OCI-M2 (cell line): ENCODE results near the gene IMPA2.
"Not testable (repeated sequence)": the region's sequence is repeated elsewhere in the genome, so short reads cannot be mapped to it uniquely, and the experiment has no call there.

Source experiments
- DNase-seq: peaks from one replicate; lab custom pipeline; 2025; ENCODE audit not compliant: unreplicated experiment; lab: John Stamatoyannopoulos, UW

The IMPA2 gene

DNA sequence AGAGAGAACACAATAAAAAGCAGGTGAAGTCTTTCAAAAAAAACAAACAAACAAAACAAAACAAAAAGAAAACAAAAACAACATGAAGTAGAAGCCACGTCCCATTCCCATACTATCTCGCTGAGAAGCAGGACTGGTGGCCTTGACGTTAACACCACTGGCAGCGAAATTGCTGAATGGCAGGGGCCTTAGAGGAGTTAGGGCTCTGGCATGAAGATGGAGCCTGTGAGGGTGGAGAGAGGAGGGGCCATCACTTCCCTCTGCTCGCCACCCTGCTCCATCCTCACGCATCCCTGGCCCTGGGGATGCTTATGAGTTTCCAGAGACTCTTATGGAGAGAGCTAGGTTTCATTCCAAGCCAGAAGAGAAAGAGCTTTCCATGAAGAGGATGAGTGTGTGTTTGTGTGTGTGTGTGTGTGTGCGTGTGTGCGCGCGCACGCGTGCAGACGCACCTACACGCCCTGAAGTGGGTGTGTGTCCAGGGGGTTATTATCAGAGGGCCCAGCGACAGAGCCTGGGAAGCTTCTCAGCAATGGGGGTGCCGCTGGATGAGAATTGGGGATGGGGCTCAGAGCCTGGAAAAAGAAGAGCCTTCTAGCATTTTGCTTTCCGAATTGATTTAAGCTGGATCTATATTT is 20.4 kb upstream of the IMPA2 start:
- DNase-seq: no peak

DNA sequence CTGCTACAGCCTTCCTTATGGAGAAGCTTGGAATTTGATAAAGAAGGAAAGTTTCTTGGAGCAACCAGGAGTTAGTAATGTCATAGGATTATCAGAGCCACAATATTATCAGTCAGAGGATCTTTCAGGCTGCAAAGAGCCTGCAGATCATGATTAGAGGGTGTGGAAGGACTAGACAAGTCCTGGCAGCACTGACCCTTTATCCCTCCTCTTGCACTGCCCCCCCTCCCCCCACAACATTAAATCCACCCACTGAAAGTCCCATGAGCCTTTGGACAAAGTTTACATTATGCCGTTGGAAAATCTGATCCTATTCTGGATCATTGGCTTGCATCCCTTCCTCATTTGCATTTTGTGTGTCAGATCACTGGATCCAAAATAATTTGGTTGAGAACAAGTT is 18.7 kb upstream of the IMPA2 start:
- no peak for DNase-seq

GRCh38 chr18:11963991-11964484 is 17.3 kb upstream of the IMPA2 start:
- DNase-seq: no peak

DNA sequence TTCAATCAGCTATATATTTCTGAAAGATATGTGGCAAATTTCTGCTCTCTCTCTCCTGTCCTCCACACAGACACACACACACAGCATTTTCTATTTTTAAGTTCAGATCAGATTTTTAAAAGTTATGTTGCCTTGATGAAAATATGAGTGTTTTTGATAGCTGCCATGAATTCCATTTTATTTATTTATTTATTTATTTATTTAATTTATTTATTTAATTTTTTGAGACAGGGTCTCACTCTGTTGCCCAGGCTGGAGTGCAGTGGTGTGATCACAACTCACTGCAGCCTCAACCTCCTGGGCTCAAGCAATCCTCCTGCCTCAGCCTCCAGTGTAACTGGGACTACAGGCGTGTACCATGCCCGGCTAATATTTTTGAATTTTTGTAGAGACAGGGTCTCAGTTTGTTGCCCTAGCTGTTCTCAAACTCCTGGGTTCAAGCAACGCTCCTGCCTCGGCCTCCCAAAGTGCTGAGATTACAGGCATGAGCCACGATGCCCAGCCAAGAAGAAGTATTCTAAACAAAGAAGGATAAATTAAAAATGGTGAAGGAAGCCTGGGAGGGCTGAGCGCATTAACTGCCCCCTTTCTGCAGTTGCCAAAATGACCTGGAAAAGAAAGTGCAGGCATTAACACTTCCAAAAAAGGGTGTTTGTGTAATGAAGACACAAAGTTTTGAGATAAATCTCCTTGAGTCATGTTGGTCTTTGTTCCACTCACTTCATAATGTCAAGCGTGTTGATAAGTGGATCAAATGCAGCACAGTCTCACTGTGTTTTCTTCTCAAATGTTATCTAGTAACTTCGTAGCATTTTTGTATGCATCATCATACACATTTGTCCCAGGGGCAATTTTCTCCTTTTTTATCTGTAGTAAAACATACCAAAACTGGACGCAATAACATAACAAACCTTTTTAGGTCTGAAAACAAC is 11.1 kb upstream of the IMPA2 start:
- no peak for DNase-seq

GRCh38 chr18:11970836-11971226 is 10.5 kb upstream of the IMPA2 start:
- DNase-seq: not testable (repeated sequence)

DNA sequence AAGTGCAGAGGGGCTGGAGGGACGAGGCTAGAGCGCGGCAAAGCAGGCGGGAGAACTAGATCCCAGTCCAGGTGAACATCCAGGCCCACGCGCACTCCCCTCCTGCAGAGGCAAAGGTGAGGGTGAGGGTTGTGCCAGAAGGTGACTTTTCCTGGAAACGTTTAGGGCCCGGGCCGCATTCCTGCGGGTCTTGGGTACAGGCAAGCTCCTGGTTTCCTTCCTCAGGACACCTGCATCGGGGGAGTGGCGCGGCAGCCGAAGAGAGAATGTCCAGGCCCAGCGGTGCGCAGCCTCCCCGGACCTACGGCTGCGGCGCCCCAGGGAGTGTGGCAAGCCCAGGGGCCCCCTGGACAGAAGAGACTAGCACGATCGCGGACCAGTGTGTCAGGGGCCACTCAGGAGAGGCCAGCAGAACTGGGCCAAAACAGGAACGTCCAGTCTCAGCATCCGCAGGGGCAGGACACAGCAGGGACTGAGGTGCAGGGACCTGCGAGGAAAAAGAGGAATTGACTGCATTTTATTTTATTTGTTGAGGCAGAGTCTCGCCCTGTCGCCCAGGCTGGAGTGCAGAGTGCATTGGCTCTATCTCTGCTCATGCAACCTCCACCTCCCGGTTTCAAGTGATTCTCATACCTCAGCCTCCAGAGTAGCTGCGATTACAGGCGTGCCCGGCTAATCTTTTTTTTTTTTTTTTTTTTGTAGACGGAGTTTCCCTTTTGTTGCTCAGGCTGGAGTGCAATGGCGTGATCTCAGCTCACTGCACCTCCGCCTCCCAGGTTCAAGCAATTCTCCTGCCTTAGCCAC is 8.7 kb upstream of the IMPA2 start:
- DNase-seq: no peak

DNA sequence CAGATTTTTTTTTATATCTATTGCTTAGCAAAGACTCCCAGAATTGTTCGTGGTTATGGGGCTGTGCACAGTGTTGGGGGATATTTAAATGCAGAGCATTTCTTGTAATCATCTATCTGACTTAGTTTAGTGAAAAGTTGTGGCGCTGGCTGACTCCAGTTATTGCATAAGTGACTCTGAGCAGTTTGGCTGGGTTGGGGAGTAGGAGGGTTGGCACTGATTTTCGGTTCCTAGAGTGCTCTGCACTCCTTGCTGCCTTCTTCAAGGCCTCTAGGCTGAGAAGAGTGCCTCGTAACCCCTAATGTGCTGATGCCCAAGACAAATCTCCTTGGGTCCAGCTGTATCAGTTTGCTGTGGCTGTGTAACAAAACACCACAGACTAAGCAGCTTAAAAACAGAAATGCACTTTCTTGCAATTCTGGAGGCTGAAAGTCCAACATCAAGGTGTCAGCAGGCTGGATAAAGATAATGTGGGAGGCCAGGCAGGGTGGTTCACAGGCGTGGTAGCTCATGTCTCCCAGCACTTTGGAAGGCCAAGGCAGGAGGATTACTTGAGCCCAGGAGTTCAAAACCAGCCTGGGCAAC is 6.5 kb upstream of the IMPA2 start:
- no peak for DNase-seq

GRCh38 chr18:11975723-11976122 is 5.6 kb upstream of the IMPA2 start:
- DNase-seq: no peak

GRCh38 chr18:11976315-11977152 is 4.8 kb upstream of the IMPA2 start:
- DNase-seq: no peak

DNA sequence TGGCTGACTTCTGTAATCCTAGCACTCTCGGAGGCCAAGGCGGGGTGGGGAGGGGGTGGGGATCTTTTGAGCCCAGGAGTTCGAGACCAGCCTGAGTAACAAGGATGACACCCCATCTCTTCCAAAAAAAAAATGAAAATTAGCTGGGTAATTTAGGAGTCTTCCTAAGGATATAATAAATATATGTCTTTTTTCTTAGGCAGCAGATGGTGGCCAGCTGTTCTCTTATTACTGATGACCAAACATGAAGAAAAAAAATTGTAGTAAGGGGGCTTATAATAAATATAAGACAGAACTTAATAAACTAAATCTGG is 4.2 kb upstream of the IMPA2 start:
- DNase-seq: no peak

DNA sequence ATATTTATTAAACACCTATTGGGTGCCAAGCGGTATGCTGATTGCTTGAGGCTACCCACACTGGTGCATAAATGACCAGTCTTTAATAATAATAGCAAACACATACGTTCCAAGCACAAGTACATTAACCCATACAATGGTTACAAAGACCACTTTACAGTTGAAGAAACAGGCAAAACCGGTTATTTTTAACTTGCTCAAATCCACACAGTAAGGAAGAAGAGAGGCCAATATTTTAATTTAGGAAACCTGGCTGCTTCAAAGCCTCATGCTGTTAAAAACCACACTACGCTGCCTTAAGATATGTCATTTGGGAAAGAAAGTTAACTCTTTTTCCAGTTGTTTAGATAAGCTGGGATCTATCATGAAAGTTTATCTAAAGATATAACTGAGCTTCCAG is 2.4 kb upstream of the IMPA2 start:
- DNase-seq: no peak

GRCh38 chr18:11980163-11980493 is 1.2 kb upstream of the IMPA2 start:
- DNase-seq: no peak

GRCh38 chr18:11980494-11981191 is 664 bp upstream of the IMPA2 start:
- DNase-seq: no peak

DNA sequence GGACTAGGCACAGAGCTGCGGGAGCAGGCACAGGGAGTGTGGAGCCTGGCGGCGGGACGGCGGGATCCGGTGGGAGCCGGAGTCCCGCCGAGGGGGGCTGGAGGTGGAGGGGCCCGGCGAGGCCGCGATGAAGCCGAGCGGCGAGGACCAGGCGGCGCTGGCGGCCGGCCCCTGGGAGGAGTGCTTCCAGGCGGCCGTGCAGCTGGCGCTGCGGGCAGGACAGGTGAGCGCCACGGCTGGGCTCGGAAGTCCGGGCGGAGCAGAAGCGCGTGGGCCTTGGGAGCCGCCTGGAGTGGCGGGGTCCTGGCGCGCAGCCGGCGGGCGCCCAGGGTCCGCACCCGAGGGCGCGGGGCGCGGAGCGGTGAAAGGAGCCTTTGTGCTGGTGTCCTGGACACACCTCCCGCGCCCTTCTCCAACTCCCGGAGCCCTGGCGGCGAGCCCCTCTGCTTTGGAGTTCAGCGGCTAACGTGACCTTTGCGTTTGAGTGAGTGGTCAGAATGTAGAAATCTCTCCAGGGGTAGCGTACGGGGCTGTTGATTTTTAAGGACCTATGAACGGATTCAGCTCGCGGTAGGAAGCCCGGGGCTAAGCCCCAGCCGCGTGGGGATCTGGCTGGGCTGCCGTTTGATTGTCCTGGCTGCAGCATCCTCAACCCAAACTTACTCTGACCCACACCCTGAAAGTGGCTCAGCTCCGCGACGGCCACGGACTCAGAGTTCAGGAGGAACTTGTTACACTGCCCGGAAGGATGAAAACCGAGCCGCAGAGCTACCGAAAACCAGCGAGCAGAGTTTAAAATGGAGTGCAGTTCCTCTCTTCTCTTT is 448 bp downstream of the IMPA2 start:
- no peak for DNase-seq

GRCh38 chr18:11982981-11983380 is 1.7 kb downstream of the IMPA2 start:
- no peak for DNase-seq

DNA sequence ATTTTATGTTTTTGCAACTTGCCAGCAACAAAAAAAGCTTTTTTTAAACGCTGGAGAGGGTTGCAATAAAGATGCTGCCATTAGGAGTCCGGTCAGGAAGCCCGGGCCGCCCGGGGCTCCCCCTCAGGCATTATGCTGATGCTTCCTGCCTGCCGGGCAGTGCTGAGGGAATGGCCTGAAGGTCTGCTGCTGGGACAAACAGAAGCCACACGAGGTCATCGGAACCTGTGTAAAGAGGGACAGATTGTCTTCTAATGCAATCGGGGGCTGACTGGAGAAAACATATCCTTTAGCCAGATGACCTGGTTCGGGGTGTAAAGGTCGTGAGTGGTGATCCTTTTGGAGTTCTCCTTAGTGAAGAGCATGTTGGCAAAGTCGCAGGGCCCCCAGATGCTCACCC is 2.3 kb downstream of the IMPA2 start:
- no peak for DNase-seq

- DNase-seq: no peak
These were observed 2.8 kb downstream of the IMPA2 start for GRCh38 chr18:11984091-11984490.

DNA sequence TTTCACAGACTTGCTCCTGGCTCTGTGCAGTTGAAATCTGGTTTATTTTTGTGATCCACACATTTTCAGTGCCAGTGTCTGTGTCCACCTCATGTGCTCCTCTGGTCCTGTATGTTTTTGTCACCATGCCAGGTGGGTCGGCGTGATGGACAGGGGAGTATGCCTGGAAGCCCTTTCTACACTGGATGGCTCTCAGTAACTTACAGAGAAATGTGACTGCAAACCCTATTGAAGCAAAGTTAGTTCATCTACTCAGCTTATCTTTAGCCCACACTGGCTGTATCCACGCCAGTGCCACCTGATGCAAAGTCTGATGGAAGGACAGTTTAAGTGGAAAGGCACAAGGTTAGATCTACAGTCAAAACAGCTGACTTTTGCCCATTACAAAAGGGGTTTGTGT is 4.3 kb downstream of the IMPA2 start:
- DNase-seq: no peak

DNA sequence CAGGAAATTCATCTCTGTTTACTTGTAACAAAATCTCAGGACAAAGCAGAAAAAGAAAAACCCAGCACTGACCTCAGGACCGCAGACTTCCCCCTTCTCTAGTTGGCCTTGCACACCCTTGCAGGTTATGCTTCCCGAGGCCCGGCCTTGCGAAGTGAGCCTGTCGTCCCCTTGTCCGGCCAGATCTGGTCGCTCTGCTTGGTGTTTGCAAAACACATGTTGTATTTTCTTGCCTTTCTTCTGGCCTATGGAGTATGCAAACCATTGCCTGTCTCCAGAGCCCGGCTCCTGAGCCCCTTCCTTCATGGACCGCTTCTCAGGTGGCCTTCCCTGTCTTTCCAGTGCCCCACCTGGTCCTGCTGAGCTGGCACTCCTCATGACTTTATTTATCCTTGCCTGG is 4.8 kb downstream of the IMPA2 start:
- DNase-seq: no peak
